H9 (cell line): ENCODE measurements around the gene MRPS34. TPM values are rescaled to one million over a fixed set of nuclear protein-coding genes. Genes with fewer than 3 reads are reported as not detected.

ENCODE experiments used
- DNase-seq: peaks from one replicate; pipeline ENCODE4 v3.0.0-alpha.2; 2017
- H2AFZ ChIP-seq: one replicate; pipeline ENCODE4 v1.6.1; 2013; ENCODE audit warnings: mild to moderate bottlenecking, low read length, control low read depth, moderate library complexity
- H2AK5ac ChIP-seq: 2 replicates; pipeline ENCODE4 v1.6.1; 2013; ENCODE audit warnings: low read length, control low read depth, mixed read lengths; ENCODE audit not compliant: insufficient read length
- H2BK120ac ChIP-seq: one replicate; pipeline ENCODE4 v1.6.1; 2013; ENCODE audit warnings: low read depth, mild to moderate bottlenecking, low read length, control low read depth, inconsistent platforms; ENCODE audit not compliant: poor library complexity, severe bottlenecking
- H2BK12ac ChIP-seq: 2 replicates; pipeline ENCODE4 v1.6.1; 2013; ENCODE audit warnings: low read length, control low read depth, mixed read lengths, low read depth; ENCODE audit not compliant: insufficient read length
- H2BK15ac ChIP-seq: 2 replicates; pipeline ENCODE4 v1.6.1; 2013; ENCODE audit warnings: low read depth, low read length, control low read depth
- H2BK20ac ChIP-seq: one replicate; pipeline ENCODE4 v1.6.1; 2013; ENCODE audit warnings: low read depth, mild to moderate bottlenecking, low read length, control low read depth, inconsistent platforms; ENCODE audit not compliant: poor library complexity, severe bottlenecking
- H2BK5ac ChIP-seq: 2 replicates; pipeline ENCODE4 v1.6.1; 2013; ENCODE audit warnings: low read length, control low read depth, mixed read lengths; ENCODE audit not compliant: insufficient read length
- H3K14ac ChIP-seq: 2 replicates; pipeline ENCODE4 v1.6.1; 2013; ENCODE audit warnings: low read length, control low read depth; ENCODE audit not compliant: insufficient read depth
- H3K18ac ChIP-seq: 2 replicates; pipeline ENCODE4 v1.6.1; 2013; ENCODE audit warnings: low read depth, mild to moderate bottlenecking, mixed read lengths, low read length, control low read depth; ENCODE audit not compliant: insufficient read length
- H3K23ac ChIP-seq: 2 replicates; pipeline ENCODE4 v1.6.1; 2013; ENCODE audit warnings: low read length, control low read depth, mixed read lengths, low read depth; ENCODE audit not compliant: insufficient read length
- H3K23me2 ChIP-seq: 2 replicates; pipeline ENCODE4 v1.6.1; 2013; ENCODE audit warnings: low read depth, mild to moderate bottlenecking, mixed read lengths, low read length, control low read depth; ENCODE audit not compliant: insufficient read length, poor library complexity, severe bottlenecking
- H3K27ac ChIP-seq: 2 replicates; pipeline ENCODE4 v1.5.1; 2013; ENCODE audit warnings: low read length, control low read depth, mixed read lengths, low read depth; ENCODE audit not compliant: insufficient read length
- H3K27me3 ChIP-seq: 2 replicates; pipeline ENCODE4 v1.6.1; 2013; ENCODE audit warnings: low read length, control low read depth, inconsistent platforms; ENCODE audit not compliant: insufficient read depth
- H3K4ac ChIP-seq: 2 replicates; pipeline ENCODE4 v1.6.1; 2013; ENCODE audit warnings: low read depth, mild to moderate bottlenecking, control low read depth, inconsistent platforms, low read length, moderate library complexity
- H3K4me1 ChIP-seq: 2 replicates; pipeline ENCODE4 v1.6.1; 2013; ENCODE audit warnings: low read length, control low read depth, inconsistent platforms; ENCODE audit not compliant: insufficient read depth
- H3K4me2 ChIP-seq: 2 replicates; pipeline ENCODE4 v1.6.1; 2013; ENCODE audit warnings: low read length, control low read depth, mixed read lengths; ENCODE audit not compliant: insufficient read length, insufficient read depth
- H3K56ac ChIP-seq: 2 replicates; pipeline ENCODE4 v1.6.1; 2013; ENCODE audit warnings: low read depth, mild to moderate bottlenecking, mixed read lengths, low read length, control low read depth; ENCODE audit not compliant: insufficient read length
- H3K79me1 ChIP-seq: 2 replicates; pipeline ENCODE4 v1.6.1; 2013; ENCODE audit warnings: low read depth, mild to moderate bottlenecking, moderate library complexity, low read length, control low read depth, inconsistent platforms; ENCODE audit not compliant: insufficient read depth, poor library complexity, severe bottlenecking
- H3K79me2 ChIP-seq: 2 replicates; pipeline ENCODE4 v1.6.1; 2013; ENCODE audit warnings: low read length, control low read depth, inconsistent platforms; ENCODE audit not compliant: insufficient read depth
- H3K9ac ChIP-seq: 2 replicates; pipeline ENCODE4 v1.6.1; 2013; ENCODE audit warnings: low read length, control low read depth, mixed read lengths; ENCODE audit not compliant: insufficient read length; ENCODE audit errors: extremely low read depth
- H3K9me3 ChIP-seq: one replicate; pipeline ENCODE4 v1.6.1; 2013; ENCODE audit warnings: low read depth, low read length, inconsistent platforms; ENCODE audit not compliant: control insufficient read depth
- H3T11ph ChIP-seq: one replicate; pipeline ENCODE4 v1.6.1; 2013; ENCODE audit warnings: mild to moderate bottlenecking, low read length, control low read depth, inconsistent platforms
- H4K20me1 ChIP-seq: one replicate; pipeline ENCODE4 v1.6.1; 2013; ENCODE audit not compliant: control insufficient read depth, insufficient read length, insufficient read depth
- H4K5ac ChIP-seq: 2 replicates; pipeline ENCODE4 v1.6.1; 2013; ENCODE audit warnings: low read depth, mild to moderate bottlenecking, mixed read lengths, low read length, control low read depth; ENCODE audit not compliant: insufficient read length
- H4K8ac ChIP-seq: replicated peaks from 2 replicates; pipeline ENCODE4 v1.6.1; 2013; ENCODE audit warnings: low read length, control low read depth, mixed read lengths, low read depth; ENCODE audit not compliant: insufficient read length
- H4K91ac ChIP-seq: 2 replicates; pipeline ENCODE4 v1.6.1; 2013; ENCODE audit warnings: low read depth, mild to moderate bottlenecking, moderate library complexity, mixed read lengths, low read length, control low read depth; ENCODE audit not compliant: insufficient read length
- H3K27ac Mint-ChIP-seq, 3 experiments: 2 replicates in 2 of 3; 3 replicates in 1 of 3; pipeline ENCODE4 v1.8.0; 2020 to 2021; ENCODE audit warnings: mixed read lengths in 3 of 3, mild to moderate bottlenecking in 1 of 3, moderate library complexity in 1 of 3
- H3K27me3 Mint-ChIP-seq: 2 replicates; pipeline ENCODE4 v1.8.0; 2021; ENCODE audit warnings: low read depth, mild to moderate bottlenecking, moderate library complexity, mixed read lengths
- H3K36me3 Mint-ChIP-seq, 3 experiments: 2 replicates in 2 of 3; 3 replicates in 1 of 3; pipeline ENCODE4 v1.8.0; 2020 to 2021; ENCODE audit warnings: low read depth in 3 of 3, mixed read lengths in 3 of 3; ENCODE audit not compliant: insufficient read depth in 1 of 3
- H3K4me1 Mint-ChIP-seq, 2 experiments: 2 replicates each; pipeline ENCODE4 v1.8.0; 2020; ENCODE audit warnings: mixed read lengths in 2 of 2
- H3K4me3 Mint-ChIP-seq, 2 experiments: 2 replicates in 1 of 2; 3 replicates in 1 of 2; pipeline ENCODE4 v1.8.0; 2020 to 2021; ENCODE audit warnings: mild to moderate bottlenecking in 2 of 2, mixed read lengths in 2 of 2, moderate library complexity in 1 of 2
- H3K9me3 Mint-ChIP-seq, 2 experiments: 2 replicates in 1 of 2; 3 replicates in 1 of 2; pipeline ENCODE4 v1.8.0; 2020; ENCODE audit warnings: mild to moderate bottlenecking in 2 of 2, mixed read lengths in 2 of 2, moderate library complexity in 1 of 2
- CTCF ChIP-seq: fragments of 200-600 bp; sonication (generic); conservative IDR thresholded peaks from 3 replicates; pipeline ENCODE4 v1.8.0; 2021; ENCODE audit warnings: antibody characterized with exemption, mild to moderate bottlenecking
- WGBS: extraction: QIAGEN DNeasy Blood & Tissue Kit; methylation state at CpG from one replicate; pipeline ENCODE4 v1.1.7; 2013; ENCODE audit warnings: missing lambda C conversion rate, low lambda C conversion rate, mixed read lengths; ENCODE audit not compliant: insufficient read length; ENCODE audit errors: extremely low coverage; 5-methylcytosine and 5-hydroxymethylcytosine counted together
- total RNA-seq: library from RNA; stranded (reverse); gene quantifications from 2 replicates; pipeline ENCODE4 v1.2.1, GENCODE V29; 2021

Gene MRPS34
- total RNA-seq, 1 experiment from 2014 or later: 205 TPM

DNA sequence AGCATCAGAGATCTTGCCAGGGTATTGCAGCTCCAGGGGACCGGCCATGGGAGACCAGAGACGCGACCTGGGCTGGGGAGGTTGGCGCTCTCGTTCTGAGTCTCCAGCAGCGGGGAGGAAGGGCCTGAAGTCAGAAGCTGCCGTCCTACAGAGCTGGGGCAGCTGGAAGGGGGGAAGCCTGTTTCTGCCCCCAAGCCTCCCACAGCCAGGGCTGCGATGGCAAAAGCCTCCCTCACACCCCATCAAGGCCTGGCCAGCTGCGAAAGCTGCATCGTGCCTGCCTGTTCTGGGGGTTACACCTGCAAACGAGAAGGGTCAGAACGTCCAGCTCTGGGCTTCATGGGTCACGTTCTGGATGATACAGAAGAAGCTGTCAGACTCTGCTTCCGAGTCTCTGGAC is 40.9 kb downstream of the MRPS34 start:
- TF ChIP-seq CTCF: no peak
- Histone ChIP-seq H3K79me2 (no peaks in the 10 kb centered on the region), H4K91ac (no peak overlapping the region), H2BK20ac (no peak overlapping the region), H4K20me1 (no peaks in the 10 kb centered on the region), H2BK12ac (no peak overlapping the region), H2AFZ (no peak overlapping the region), H3K9ac (no peak overlapping the region), H2BK5ac (no peak overlapping the region), H3K14ac (no peak overlapping the region), H2AK5ac (no peak overlapping the region), H3K27me3 (no peaks in the 10 kb centered on the region), H3K79me1 (no peaks in the 10 kb centered on the region), H3K4me1 (no peaks in the 10 kb centered on the region), H3K27ac (no peak overlapping the region), H3T11ph (no peak overlapping the region), H3K18ac (no peak overlapping the region), H3K23ac (no peak overlapping the region), H4K5ac (no peak overlapping the region), H3K4me2 (no peak overlapping the region), H3K23me2 (no peaks in the 10 kb centered on the region), H3K56ac (no peak overlapping the region), H2BK120ac (no peak overlapping the region), H4K8ac (no peak overlapping the region), H2BK15ac (no peak overlapping the region), H3K4ac (no peak overlapping the region), H3K9me3 (no peaks in the 10 kb centered on the region)
- no peak for DNase-seq
- Mint-ChIP-seq H3K4me1 (no peaks in the 10 kb centered on the region), H3K27me3 (no peaks in the 10 kb centered on the region), H3K36me3 (peaks cover 2 to 21% (median 18%) of the 10 kb centered on the region in 3 experiments; a peak in 6 of 7 replicates), H3K4me3 (no peak overlapping the region), H3K27ac (peak overlapping the region in 1 of 3 experiments; percentile 87; a peak in 2 of 7 replicates), H3K9me3 (no peaks in the 10 kb centered on the region)
- WGBS: no CpG with 5 or more reads among the region's 14 CpGs
